IPS DF 6.9 (cell line): Measurements from ENCODE around the gene ARMCX1.
"Not testable (repeated sequence)": the region's sequence is repeated elsewhere in the genome, so short reads cannot be mapped to it uniquely, and the experiment has no call there.

ENCODE experiments used
- DNase-seq: peaks from one replicate; pipeline ENCODE4 v3.0.0-alpha.2; 2013; ENCODE audit warnings: low read depth, low spot score
- H3K27ac ChIP-seq: one replicate; pipeline ENCODE4 v1.5.1; 2013; ENCODE audit warnings: low read length, control low read depth
- H3K27me3 ChIP-seq: 2 replicates; pipeline ENCODE4 v1.6.1; 2013; ENCODE audit warnings: mild to moderate bottlenecking, low read length; ENCODE audit not compliant: control insufficient read depth, insufficient read depth
- H3K36me3 ChIP-seq: 2 replicates; pipeline ENCODE4 v1.6.1; 2013; ENCODE audit warnings: low read length; ENCODE audit not compliant: control insufficient read depth, insufficient read depth
- H3K4me1 ChIP-seq: 2 replicates; pipeline ENCODE4 v1.6.1; 2013; ENCODE audit warnings: low read length; ENCODE audit not compliant: control insufficient read depth, insufficient read depth
- H3K4me3 ChIP-seq: 2 replicates; pipeline ENCODE4 v1.5.1; 2013; ENCODE audit warnings: mild to moderate bottlenecking, low read length
- H3K9me3 ChIP-seq: 2 replicates; pipeline ENCODE4 v1.6.1; 2013; ENCODE audit warnings: low read length, inconsistent platforms; ENCODE audit not compliant: control insufficient read depth, insufficient read depth
- WGBS: extraction: QIAGEN DNeasy Blood & Tissue Kit; methylation state at CpG from one replicate; pipeline ENCODE4 v1.1.7; 2013; ENCODE audit warnings: mixed read lengths, missing lambda C conversion rate; ENCODE audit not compliant: insufficient read length, insufficient coverage; 5-methylcytosine and 5-hydroxymethylcytosine counted together

ARMCX1 gene

DNA sequence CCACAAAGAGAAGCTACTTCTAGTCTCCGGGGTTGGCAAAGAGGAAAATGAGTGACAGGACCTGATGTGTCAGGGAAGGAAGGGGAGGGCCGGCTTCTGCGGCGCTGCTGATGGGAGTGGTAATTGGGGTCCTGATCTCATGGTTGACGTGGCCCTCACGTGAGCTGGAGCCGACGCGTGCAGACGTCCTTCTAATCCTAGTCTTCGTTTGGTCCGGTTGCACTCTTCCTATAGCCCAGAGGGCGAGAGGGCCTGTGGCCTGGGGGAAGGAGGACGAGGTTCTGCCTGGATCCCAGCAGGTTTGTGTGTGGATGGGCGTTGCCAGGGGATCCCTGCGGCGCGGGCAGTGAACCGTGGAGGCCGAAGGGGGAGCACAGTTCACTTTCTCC lies at the start of gene ARMCX1:
ARMCX1 (plus strand) TSS at position 186 of the 389 bp plus-strand sequence. CDS start 2,384 bp downstream, outside the sequence.
- no CpG with 5 or more reads among the region's 20 CpGs for WGBS
- DNase-seq: peak; percentile 16
- Histone ChIP-seq H3K9me3 (no peaks in the 10 kb centered on the region), H3K27me3 (no peaks in the 10 kb centered on the region), H3K4me3 (peak within 1 kb of the TSS; percentile 69; the same call in 1 of the 2 replicates), H3K27ac (no peak within 1 kb of the TSS), H3K4me1 (no peaks in the 10 kb centered on the region), H3K36me3 (no peaks in the 10 kb centered on the region; the same call in 1 of the 2 replicates)

DNA sequence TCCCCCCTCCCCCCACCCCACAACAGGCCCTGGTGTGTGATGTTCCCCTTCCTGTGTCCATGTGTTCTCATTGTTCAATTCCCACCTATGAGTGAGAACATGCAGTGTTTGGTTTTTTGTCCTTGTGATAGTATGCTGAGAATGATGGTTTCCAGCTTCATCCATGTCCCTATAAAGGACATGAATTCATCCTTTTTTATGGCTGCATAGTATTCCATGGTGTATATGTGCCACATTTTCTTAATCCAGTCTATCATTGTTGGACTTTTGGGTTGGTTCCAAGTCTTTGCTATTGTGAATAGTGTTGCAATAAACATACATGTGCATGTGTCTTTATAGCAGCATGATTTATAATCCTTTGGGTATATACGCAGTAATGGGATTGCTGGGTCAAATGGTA lies 47.4 kb upstream of the ARMCX1 start:
- DNase-seq, H3K36me3 ChIP-seq: not testable (repeated sequence)

DNA sequence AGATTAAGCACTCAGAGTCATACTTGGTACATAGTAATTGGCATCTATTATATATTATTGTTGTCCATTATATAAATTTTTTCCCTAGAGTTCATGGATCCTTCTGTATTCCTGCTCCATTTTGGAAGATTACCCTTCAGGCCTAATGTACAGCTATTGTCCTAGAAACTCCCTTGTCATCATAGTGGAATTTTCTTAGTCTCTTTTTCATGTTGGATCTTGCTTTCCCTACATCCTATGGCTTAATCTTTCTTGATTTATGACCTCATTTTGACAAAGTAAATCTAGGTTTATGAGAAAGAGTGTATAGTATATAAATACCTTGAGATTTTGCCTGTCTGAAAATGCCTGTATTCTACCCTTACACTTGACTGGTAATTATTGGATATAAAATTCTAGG lies 43.0 kb upstream of the ARMCX1 start:
- H3K27ac ChIP-seq: no peak overlapping the region
- H3K9me3 ChIP-seq: no peaks in the 10 kb centered on the region
- H3K4me3 ChIP-seq: no peak overlapping the region
- no peaks in the 10 kb centered on the region for H3K4me1 ChIP-seq
- no peaks in the 10 kb centered on the region for H3K27me3 ChIP-seq
- no peak for DNase-seq
- no peaks in the 10 kb centered on the region for H3K36me3 ChIP-seq

More for the DNA sequence above, 47.4 kb upstream of the ARMCX1 start:
- not testable (repeated sequence) for H3K9me3 ChIP-seq, H3K4me3 ChIP-seq, H3K27me3 ChIP-seq, H3K4me1 ChIP-seq, H3K27ac ChIP-seq
- no CpG with 5 or more reads among the region's 1 CpG for whole genome bisulfite sequencing

DNA sequence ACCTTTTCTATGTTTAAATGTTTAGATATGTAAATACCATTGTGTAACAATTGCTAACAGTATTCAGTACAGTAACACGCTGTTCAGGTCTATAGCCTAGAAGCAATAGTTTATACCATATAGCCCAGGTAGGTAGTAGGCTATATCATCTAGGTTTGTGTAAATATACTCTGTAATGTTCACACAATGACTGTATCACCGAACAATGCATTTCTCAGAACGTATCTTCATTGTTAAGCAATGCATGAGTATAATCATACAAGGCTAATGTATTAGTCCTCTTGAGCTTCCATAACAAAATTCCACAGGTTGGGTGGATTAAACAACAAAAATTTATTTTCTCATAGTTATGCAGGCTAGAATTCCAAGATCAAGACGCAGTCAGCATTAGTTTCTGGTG lies 42.4 kb upstream of the ARMCX1 start:
- no CpG with 5 or more reads among the region's 4 CpGs for WGBS

DNA sequence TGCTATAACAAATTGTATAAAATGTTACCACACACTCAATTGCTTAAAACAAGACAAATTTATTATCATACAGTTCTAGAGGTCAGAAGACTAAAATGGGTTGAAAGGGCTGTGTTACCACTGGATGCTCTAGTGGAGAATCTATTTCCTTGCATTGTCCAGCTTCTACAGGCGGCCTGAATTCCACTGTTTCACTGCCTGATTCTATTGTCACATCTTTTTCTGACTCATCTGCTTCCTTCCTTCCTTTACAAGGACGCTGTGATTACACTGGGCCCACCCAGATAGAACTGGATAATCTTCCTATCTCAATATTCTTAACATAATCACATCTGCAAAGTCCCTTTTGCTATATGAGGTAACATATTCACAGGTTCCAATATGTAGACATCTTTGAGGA lies 19.4 kb upstream of the ARMCX1 start:
- H3K9me3 ChIP-seq: no peaks in the 10 kb centered on the region
- H3K4me1 ChIP-seq: no peaks in the 10 kb centered on the region
- no peak for DNase-seq
- H3K4me3 ChIP-seq: no peak overlapping the region
- H3K36me3 ChIP-seq: no peaks in the 10 kb centered on the region
- no CpG with 5 or more reads among the region's 2 CpGs for WGBS
- H3K27ac ChIP-seq: no peak overlapping the region
- no peaks in the 10 kb centered on the region for H3K27me3 ChIP-seq

More for the DNA sequence above, 42.4 kb upstream of the ARMCX1 start:
- Histone ChIP-seq H3K9me3 (no peaks in the 10 kb centered on the region), H3K4me1 (no peaks in the 10 kb centered on the region), H3K27ac (no peak overlapping the region), H3K27me3 (no peaks in the 10 kb centered on the region), H3K36me3 (no peaks in the 10 kb centered on the region), H3K4me3 (no peak overlapping the region)
- DNase-seq: no peak

DNA sequence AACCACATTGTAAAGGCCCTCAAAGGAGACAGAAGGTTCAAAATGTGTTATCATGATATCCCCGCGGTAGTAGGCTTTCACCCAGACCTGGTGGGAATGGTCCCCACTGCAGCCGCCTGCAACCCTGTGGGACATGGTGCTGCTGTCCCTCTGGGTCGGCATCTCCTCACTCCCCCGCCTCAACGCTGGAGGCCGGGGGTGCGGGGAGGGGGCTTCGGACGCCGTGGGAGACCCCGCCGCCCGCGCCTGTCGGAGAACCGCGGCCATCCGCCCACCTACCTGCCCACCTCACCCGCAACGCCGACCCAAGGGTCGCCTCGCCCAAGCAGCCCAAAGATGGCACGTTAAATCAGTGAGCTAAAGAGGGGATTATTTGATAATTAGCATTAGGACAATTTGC lies 11.2 kb upstream of the ARMCX1 start:
- no CpG with 5 or more reads among the region's 25 CpGs for WGBS
- H3K36me3 ChIP-seq: no peaks in the 10 kb centered on the region
- no peaks in the 10 kb centered on the region for H3K27me3 ChIP-seq
- H3K4me3 ChIP-seq: no peak overlapping the region
- no peak overlapping the region for H3K27ac ChIP-seq
- no peaks in the 10 kb centered on the region for H3K4me1 ChIP-seq
- DNase-seq: no peak
- no peaks in the 10 kb centered on the region for H3K9me3 ChIP-seq

DNA sequence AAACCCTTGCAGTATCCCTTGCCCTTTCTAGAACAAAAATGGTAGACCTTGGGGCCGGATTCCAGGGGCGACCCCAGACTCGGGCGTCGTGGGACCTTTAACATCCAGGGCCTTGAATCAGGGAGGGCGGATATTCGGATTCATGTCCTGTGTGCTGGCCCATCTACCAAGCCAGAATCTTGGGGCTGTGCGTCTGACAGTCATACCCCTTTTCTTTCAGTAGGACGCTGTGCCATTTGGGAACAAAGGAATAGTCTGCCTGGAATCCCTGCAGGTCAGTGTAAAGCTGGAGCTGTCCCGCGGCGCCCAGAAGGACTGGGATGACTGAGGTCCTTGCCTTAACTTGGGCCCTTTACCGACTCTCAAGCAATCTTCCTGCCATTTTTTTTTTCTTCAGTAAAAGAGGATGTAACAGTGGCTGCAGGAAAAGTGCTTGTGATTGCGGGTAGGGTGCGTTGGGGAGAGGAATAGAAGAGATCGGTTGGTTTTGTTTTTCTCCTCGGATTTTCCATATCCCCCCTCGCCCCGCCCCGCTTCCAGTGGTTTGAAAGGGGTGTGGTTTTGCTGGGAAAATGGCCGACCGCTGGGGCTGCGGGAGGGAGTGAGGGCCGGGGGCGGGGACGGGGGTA lies 518 bp downstream of the ARMCX1 start:
- no peaks in the 10 kb centered on the region; the same call in 1 of the 2 replicates for H3K36me3 ChIP-seq
- no peak for DNase-seq
- no peak overlapping the region for H3K27ac ChIP-seq
- no peaks in the 10 kb centered on the region for H3K27me3 ChIP-seq
- WGBS: no CpG with 5 or more reads among the region's 26 CpGs
- H3K9me3 ChIP-seq: no peaks in the 10 kb centered on the region
- peak overlapping the region; percentile 69; the same call in 1 of the 2 replicates for H3K4me3 ChIP-seq
- no peaks in the 10 kb centered on the region for H3K4me1 ChIP-seq

DNA sequence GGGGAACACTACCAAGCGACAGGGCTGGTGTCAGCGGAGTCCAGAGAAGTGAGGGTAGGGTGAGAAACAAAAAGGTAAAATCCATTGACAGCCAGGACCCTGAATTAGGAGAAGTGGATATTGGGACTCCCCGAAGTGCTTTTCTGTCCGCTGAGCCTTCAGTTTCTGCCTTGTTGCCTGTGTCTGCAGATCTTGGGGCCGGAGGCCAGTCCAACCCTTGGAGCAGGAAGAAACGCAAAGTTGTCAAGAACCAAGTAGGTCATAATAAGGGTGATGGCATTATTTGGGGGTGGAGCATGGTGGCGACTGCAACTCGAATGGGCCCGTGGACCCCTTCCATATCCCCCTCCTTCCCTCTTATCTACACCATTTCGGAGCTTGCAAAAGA lies 1.0 kb downstream of the ARMCX1 start:
- Histone ChIP-seq H3K4me3 (peak overlapping the region; percentile 69; the same call in 1 of the 2 replicates), H3K4me1 (no peaks in the 10 kb centered on the region), H3K36me3 (no peaks in the 10 kb centered on the region; the same call in 1 of the 2 replicates), H3K9me3 (no peaks in the 10 kb centered on the region), H3K27me3 (no peaks in the 10 kb centered on the region), H3K27ac (no peak overlapping the region)
- no CpG with 5 or more reads among the region's 10 CpGs for WGBS
- DNase-seq: no peak

DNA sequence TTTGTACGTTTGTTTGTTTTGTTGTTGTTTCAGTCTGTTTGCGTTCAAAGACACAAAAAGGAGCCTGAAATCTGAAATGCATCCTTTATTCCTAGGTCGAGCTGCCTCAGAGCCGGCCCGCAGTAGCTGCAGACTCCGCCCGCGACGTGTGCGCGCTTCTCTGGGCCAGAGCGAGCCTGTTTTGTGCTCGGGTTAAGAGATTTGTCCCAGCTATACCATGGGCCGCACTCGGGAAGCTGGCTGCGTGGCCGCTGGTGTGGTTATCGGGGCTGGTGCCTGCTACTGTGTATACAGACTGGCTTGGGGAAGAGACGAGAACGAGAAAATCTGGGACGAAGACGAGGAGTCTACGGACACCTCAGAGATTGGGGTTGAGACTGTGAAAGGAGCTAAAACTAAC lies 2.4 kb downstream of the ARMCX1 start:
- H3K4me1 ChIP-seq: no peaks in the 10 kb centered on the region
- no peak overlapping the region for H3K4me3 ChIP-seq
- no peak overlapping the region for H3K27ac ChIP-seq
- DNase-seq: no peak
- no peaks in the 10 kb centered on the region; the same call in 1 of the 2 replicates for H3K36me3 ChIP-seq
- no CpG with 5 or more reads among the region's 23 CpGs for WGBS
- H3K27me3 ChIP-seq: no peaks in the 10 kb centered on the region
- no peaks in the 10 kb centered on the region for H3K9me3 ChIP-seq

DNA sequence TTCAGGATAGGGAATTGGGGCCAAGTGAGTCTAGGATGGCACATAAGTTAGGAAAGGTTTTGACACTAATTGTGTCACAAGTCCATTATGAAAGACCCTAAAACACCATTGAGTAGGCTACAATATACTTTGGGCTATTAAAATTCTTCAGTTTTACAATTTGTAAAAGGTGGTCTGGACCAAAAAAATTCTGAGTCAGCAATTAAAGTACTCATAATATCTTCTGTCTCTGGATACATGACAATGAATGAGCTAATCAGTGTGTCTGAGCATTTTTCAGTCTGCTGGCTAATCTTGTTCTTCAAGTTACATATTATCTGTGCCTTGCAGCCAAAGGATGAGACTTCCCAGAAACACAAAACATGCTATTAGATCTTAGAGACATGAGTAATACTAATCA lies 14.3 kb downstream of the ARMCX1 start:
- H3K4me3 ChIP-seq: no peak overlapping the region
- no peak overlapping the region for H3K27ac ChIP-seq
- H3K27me3 ChIP-seq: no peaks in the 10 kb centered on the region
- no peaks in the 10 kb centered on the region for H3K4me1 ChIP-seq
- no peaks in the 10 kb centered on the region for H3K36me3 ChIP-seq
- no peak for DNase-seq
- H3K9me3 ChIP-seq: no peaks in the 10 kb centered on the region

DNA sequence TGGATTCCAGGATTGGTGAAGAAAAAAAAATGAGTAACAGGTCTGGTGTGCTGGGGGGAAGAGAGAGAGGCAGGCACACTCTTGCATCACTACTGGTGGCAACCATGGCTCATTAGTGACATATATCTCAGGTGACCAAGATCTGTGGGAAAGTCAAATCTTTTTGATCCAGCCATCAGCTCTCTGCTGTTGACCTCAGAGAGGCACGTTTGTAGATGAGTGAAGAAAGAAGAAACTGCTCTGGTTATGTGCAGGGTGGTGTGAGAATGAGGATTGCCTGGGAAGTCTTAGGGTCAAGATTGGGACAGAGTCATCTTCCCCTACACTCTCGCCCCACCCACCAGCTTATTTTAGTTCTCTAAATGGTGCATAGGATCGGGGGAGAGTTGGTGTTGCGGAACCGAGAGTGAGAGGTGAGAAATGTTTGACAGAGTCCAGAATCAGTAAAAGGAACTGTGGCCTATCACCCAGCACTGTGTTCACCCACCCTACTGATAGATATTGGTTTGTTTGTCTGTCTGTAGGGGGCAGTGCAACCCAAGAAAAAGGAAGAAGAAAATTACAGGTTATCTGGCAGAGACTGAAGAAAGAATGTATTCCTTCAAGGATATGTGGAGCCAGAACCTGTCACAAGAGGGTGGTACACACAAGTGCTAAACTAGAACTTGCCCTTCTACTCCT lies 45.5 kb downstream of the ARMCX1 start:
- no CpG with 5 or more reads among the region's 5 CpGs for WGBS

More for the DNA sequence above, 45.5 kb downstream of the ARMCX1 start:
- Histone ChIP-seq H3K9me3 (no peaks in the 10 kb centered on the region), H3K4me1 (no peaks in the 10 kb centered on the region), H3K27me3 (no peaks in the 10 kb centered on the region), H3K27ac (no peak overlapping the region), H3K4me3 (no peak overlapping the region), H3K36me3 (no peaks in the 10 kb centered on the region)
- DNase-seq: no peak
